Measurements from ENCODE around the gene RPS8. TPM values are rescaled to one million over a fixed set of nuclear protein-coding genes. Genes with fewer than 3 reads are reported as not detected.

RPS8 gene
- total RNA-seq, 1 experiment from 2014 or later, result 1,104 TPM

DNA sequence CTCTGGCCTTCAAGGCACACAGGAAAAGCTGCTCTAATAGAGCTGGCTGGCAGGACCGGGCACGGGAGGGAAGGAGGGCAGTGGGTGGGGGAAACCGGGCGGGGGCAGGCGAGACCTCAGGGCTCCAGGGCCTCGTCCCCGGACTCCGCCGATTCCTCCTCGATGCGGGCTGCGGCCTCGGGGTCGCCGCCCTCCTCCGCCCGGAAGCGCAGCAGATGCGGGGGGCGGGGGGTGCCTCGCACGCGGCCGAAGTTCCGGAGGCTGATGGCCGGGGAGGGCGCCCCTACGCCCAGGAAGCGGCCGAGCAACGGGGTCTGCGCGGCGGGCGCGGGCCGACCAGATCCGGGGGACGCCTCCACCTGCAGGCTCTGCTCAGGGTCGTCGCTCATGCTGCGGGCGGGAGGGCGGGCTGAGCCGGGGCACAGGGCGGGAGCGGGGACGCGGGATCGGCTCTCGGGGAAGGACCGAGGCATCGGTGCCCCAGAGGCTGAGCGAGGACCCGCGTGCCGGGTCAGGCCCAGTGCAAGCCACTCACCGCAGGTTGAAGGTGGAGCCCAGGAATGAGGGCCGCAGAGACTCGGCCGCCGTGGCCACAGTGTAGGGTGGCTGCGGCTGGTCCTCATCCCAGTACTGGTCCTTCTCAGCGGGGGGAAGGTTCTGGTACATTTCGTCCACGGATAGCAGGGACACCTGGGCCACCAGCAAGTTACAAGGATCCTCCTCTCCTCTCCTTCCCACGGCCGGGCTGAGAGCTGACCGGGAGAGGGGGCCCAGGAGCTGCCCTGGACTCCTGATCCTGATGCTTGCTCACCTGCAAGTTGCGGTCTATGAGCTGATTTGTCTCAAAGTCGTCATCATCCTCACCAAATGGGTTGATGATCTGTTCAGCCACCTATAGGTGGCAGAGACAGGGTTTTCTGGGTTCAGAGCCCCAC is 9.0 kb downstream of the RPS8 start:
- CTCF ChIA-PET, result interaction anchor here (0.5 to 1.0 kb wide), 4 partner anchors 9 to 202 kb away, joined by 3 to 4 read pairs (median 3); partner anchors contain the start of genes EIF2B3 and RPS8
- intact Hi-C loops (cut with micrococcal nuclease; ENCODE audit: unreplicated experiment), result no loop called here
- H3K36me3 Mint-ChIP-seq (ENCODE audit: insufficient read depth, unreplicated experiment), result peaks cover 43% of the 10 kb centered on the region
- no peaks in the 10 kb centered on the region for H3K27me3 Mint-ChIP-seq (ENCODE audit: unreplicated experiment)
- no peaks in the 10 kb centered on the region for H3K9me3 Mint-ChIP-seq (ENCODE audit: low read depth, unreplicated experiment)
- H3K27ac Mint-ChIP-seq (ENCODE audit: unreplicated experiment), result no peak overlapping the region
- H3K4me3 Mint-ChIP-seq (ENCODE audit: low read depth, unreplicated experiment), result peak overlapping the region; percentile 27
- no TSS peak for BruUV-seq (replicated peaks)
- TF ChIP-seq CTCF (IDR thresholded peaks at IDR 0.05; ENCODE audit: unreplicated experiment), result no peak
- no peaks in the 10 kb centered on the region for H3K4me1 Mint-ChIP-seq (ENCODE audit: low read depth, unreplicated experiment)
- peak; percentile 30 for DNase-seq

DNA sequence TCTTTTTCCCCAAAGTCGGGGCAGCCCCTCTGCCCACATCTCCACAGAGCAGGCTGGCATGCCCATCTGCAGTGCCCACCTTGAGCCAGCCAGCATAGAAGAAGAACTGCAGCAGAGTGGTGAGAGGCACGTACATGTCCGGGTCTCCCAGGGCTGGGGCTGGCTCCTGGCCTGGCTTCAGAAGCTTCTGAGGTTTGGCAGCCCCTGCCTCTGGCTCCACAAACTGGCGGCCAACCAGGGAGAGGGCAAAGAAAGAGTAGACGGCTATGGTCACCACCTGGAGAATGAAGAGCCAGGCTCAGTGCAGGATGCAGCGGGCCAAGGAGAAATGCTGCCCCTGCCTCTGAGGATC is 9.7 kb downstream of the RPS8 start:
- DNase-seq, result no peak
- H3K4me3 Mint-ChIP-seq (ENCODE audit: low read depth, unreplicated experiment), result no peak overlapping the region
- intact Hi-C loops (cut with micrococcal nuclease; ENCODE audit: unreplicated experiment), result no loop called here
- TF ChIP-seq CTCF (IDR thresholded peaks at IDR 0.05; ENCODE audit: unreplicated experiment), result peak; percentile 24
- CTCF ChIA-PET, result interaction anchor here (0.9 to 1.0 kb wide), 2 partner anchors 10 to 201 kb away, joined by 3 to 4 read pairs; partner anchors contain the start of genes EIF2B3 and RPS8
- no TSS peak for BruUV-seq (replicated peaks)
- H3K4me1 Mint-ChIP-seq (ENCODE audit: low read depth, unreplicated experiment), result no peaks in the 10 kb centered on the region
- no peaks in the 10 kb centered on the region for H3K27me3 Mint-ChIP-seq (ENCODE audit: unreplicated experiment)
- no peak overlapping the region for H3K27ac Mint-ChIP-seq (ENCODE audit: unreplicated experiment)
- H3K36me3 Mint-ChIP-seq (ENCODE audit: insufficient read depth, unreplicated experiment), result peaks cover 36% of the 10 kb centered on the region
- no peaks in the 10 kb centered on the region for H3K9me3 Mint-ChIP-seq (ENCODE audit: low read depth, unreplicated experiment)

GRCh38 chr1:44785501-44786137 is 10.3 kb downstream of the RPS8 start:
- Mint-ChIP-seq H3K27ac (ENCODE audit: unreplicated experiment) (no peak overlapping the region), H3K9me3 (ENCODE audit: low read depth, unreplicated experiment) (no peaks in the 10 kb centered on the region), H3K4me3 (ENCODE audit: low read depth, unreplicated experiment) (no peak overlapping the region), H3K27me3 (ENCODE audit: unreplicated experiment) (no peaks in the 10 kb centered on the region), H3K36me3 (ENCODE audit: insufficient read depth, unreplicated experiment) (peaks cover 30% of the 10 kb centered on the region), H3K4me1 (ENCODE audit: low read depth, unreplicated experiment) (no peaks in the 10 kb centered on the region)
- DNase-seq, result no peak
- CTCF ChIA-PET, result no interaction called here
- no peak for TF ChIP-seq CTCF (IDR thresholded peaks at IDR 0.05; ENCODE audit: unreplicated experiment)
- intact Hi-C loops (cut with micrococcal nuclease; ENCODE audit: unreplicated experiment), result no loop called here
- BruUV-seq (replicated peaks), result no TSS peak

DNA sequence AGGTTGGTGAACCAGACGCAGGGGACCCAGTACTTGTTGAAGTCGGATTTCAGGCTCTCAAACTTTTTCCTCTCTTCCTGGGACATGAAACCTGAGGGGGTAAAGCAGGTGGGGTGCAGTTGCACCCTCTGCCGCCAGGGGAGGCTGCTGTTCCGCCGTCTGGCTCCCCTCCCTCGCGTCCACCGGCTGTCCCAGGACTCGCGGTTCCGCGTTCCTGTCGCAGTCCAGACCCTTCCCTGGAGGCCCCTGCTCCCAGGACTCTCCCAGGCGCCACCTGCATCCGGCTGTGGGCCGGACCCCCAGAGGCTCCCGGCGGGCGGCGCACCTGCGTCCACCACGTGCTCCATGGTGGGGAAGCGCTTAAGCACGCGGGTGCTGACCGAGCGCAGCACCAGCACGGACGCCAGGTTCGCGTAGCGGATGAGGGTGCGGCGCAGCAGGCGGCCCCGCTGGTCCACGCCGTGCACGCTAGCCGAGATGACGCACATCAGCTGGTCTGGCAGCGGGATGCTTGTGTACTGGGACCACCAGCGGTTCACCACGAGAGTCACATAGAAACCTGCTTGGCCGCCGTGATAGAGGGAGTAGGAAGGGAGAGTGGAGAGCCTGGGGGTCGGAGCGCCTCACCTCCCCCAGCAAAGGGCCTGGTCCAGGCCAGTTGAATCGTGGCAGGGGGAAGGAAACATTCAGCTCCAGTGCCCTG is 10.9 kb downstream of the RPS8 start:
- H3K27ac Mint-ChIP-seq (ENCODE audit: unreplicated experiment), result no peak overlapping the region
- DNase-seq, result peak; percentile 76

More for the DNA sequence above, 10.9 kb downstream of the RPS8 start:
- no TSS peak for BruUV-seq (replicated peaks)
- TF ChIP-seq CTCF (IDR thresholded peaks at IDR 0.05; ENCODE audit: unreplicated experiment), result peak; percentile 94
- no peak overlapping the region for H3K4me3 Mint-ChIP-seq (ENCODE audit: low read depth, unreplicated experiment)
- CTCF ChIA-PET, result interaction anchor here (0.9 kb wide), 1 partner anchor 553 kb away, joined by 3 read pairs; no protein-coding TSS in a partner anchor
- H3K9me3 Mint-ChIP-seq (ENCODE audit: low read depth, unreplicated experiment), result no peaks in the 10 kb centered on the region
- no peaks in the 10 kb centered on the region for H3K27me3 Mint-ChIP-seq (ENCODE audit: unreplicated experiment)
- H3K36me3 Mint-ChIP-seq (ENCODE audit: insufficient read depth, unreplicated experiment), result peaks cover 23% of the 10 kb centered on the region
- intact Hi-C loops (cut with micrococcal nuclease; ENCODE audit: unreplicated experiment), result no loop called here
- H3K4me1 Mint-ChIP-seq (ENCODE audit: low read depth, unreplicated experiment), result no peaks in the 10 kb centered on the region
